Gastroesophageal sphincter (tissue), 4 donors: ENCODE data around the gene UPK1B. TPM values are rescaled to one million over a fixed set of nuclear protein-coding genes. Genes with fewer than 3 reads are reported as not detected.

ENCODE experiments used
- ATAC-seq: fragments of 150-250 bp; one replicate; pipeline ENCODE4 v1.9.1; 2016; ENCODE audit warnings: mild to moderate bottlenecking, moderate library complexity
- H3K27ac ChIP-seq, 4 donors: fragments of 200-600 bp; sonication (generic) in 3 of 4; 1 replicate in 3 of 4; 2 replicates in 1 of 4; pipeline ENCODE4 v1.5.1; 2016 to 2019
- H3K27me3 ChIP-seq: fragments of 200-600 bp; sonication (generic); one replicate; pipeline ENCODE4 v1.5.1; 2019
- H3K36me3 ChIP-seq, 2 donors: fragments of 200-600 bp; sonication (generic); one replicate each; pipeline ENCODE4 v1.5.1; 2019; ENCODE audit warnings: control low read depth in 1 of 2
- H3K4me1 ChIP-seq, 3 donors: fragments of 200-600 bp; sonication (generic); 1 replicate in 2 of 3; 2 replicates in 1 of 3; pipeline ENCODE4 v1.5.1; 2016 to 2019; ENCODE audit warnings: control low read depth in 2 of 3
- H3K4me3 ChIP-seq, 2 donors: fragments of 200-600 bp; sonication (generic); one replicate each; pipeline ENCODE4 v1.5.1; 2019; ENCODE audit warnings: mild to moderate bottlenecking in 1 of 2, moderate library complexity in 1 of 2
- H3K9me3 ChIP-seq, 3 donors: fragments of 200-600 bp; sonication (generic); one replicate each; pipeline ENCODE4 v1.5.1; 2017 to 2019; ENCODE audit warnings: control low read depth in 2 of 3
- EP300 ChIP-seq: sonication (generic); formaldehyde crosslinking; IDR thresholded peaks from one replicate; pipeline ENCODE4 v1.6.1; 2017; ENCODE audit warnings: antibody characterized with exemption, mild to moderate bottlenecking
- POLR2A ChIP-seq, 2 donors: fragments of 450-650 bp; IDR thresholded peaks; one replicate each; pipeline ENCODE4 v1.6.1; 2017; ENCODE audit warnings: antibody characterized with exemption in 2 of 2, mild to moderate bottlenecking in 2 of 2, moderate library complexity in 1 of 2
- POLR2AphosphoS5 ChIP-seq: sonication (generic); formaldehyde crosslinking; IDR thresholded peaks from one replicate; pipeline ENCODE4 v1.6.1; 2017; ENCODE audit warnings: antibody characterized with exemption
- WGBS, 2 donors: methylation state at CpG; one replicate each; pipeline ENCODE4 v1.1.5; 2018; ENCODE audit warnings: low coverage in 1 of 2; 5-methylcytosine and 5-hydroxymethylcytosine counted together
- total RNA-seq, 4 donors: library from RNA; depleted of rRNA; stranded (reverse); fragments of >200 nt; gene quantifications; one replicate each; pipeline ENCODE4 v1.1.0, GENCODE V29; 2016
- TF ChIP-seq, protein P1 (sequence below), 4 experiments: fragments of 200-600 bp in 2 of 4; fragments of 450-650 bp in 2 of 4; sonication (generic) in 1 of 4; IDR thresholded peaks; one replicate each; pipeline ENCODE4 v1.5.1; 2017 to 2019; ENCODE audit warnings: antibody characterized with exemption in 4 of 4, mild to moderate bottlenecking in 2 of 4, moderate library complexity in 2 of 4

The UPK1B gene
- total RNA-seq, 4 donors from 2014 or later: 0.15 TPM; not detected in 3

DNA sequence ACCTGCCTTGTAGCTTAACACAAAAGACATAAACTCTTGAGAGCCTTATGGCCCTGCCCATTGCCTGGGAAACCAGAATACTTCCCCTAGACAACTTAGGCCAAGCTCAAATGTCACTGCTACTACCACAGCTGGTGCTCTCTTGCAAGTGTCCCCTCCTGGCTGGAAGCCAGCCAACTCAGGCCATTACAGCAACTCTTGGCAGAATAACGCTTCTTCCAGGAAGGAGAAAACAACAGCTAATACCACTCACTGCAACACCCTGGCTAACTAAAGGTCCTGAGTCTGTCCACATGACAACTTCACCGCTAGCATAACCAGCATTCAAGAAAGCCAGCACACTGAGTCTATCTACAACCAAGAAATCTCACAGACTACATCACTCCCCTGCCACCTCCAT, 72.4 kb downstream of the UPK1B start:
- Histone ChIP-seq H3K36me3 (no peaks in the 10 kb centered on the region), H3K27me3 (no peaks in the 10 kb centered on the region), H3K4me3 (no peak overlapping the region), H3K27ac (no peak overlapping the region), H3K4me1 (peaks cover 0 to 12% (median 5%) of the 10 kb centered on the region in 3 donors), H3K9me3 (peaks cover 0 to 11% (median 0%) of the 10 kb centered on the region in 3 donors)
- WGBS, 2 donors: 60% methylated on average over 1 of the region's 2 CpGs; no CpG with 5 or more reads in 1 of the 2 donors
- no peak for ATAC-seq
- TF ChIP-seq, protein P1, sequence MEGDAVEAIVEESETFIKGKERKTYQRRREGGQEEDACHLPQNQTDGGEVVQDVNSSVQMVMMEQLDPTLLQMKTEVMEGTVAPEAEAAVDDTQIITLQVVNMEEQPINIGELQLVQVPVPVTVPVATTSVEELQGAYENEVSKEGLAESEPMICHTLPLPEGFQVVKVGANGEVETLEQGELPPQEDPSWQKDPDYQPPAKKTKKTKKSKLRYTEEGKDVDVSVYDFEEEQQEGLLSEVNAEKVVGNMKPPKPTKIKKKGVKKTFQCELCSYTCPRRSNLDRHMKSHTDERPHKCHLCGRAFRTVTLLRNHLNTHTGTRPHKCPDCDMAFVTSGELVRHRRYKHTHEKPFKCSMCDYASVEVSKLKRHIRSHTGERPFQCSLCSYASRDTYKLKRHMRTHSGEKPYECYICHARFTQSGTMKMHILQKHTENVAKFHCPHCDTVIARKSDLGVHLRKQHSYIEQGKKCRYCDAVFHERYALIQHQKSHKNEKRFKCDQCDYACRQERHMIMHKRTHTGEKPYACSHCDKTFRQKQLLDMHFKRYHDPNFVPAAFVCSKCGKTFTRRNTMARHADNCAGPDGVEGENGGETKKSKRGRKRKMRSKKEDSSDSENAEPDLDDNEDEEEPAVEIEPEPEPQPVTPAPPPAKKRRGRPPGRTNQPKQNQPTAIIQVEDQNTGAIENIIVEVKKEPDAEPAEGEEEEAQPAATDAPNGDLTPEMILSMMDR (IDR thresholded peaks at IDR 0.05): no peak
- no peak for TF ChIP-seq EP300
- TF ChIP-seq POLR2AphosphoS5: no peak
- TF ChIP-seq POLR2A (IDR thresholded peaks at IDR 0.05): no peak

Other genes with a start within 250 kb of the UPK1B start
- 10 to 100 TPM in 1 of 4 donors, 1 to 10 TPM in 3; 2.0 to 20.2 (median 6.1) TPM for gene IGSF11, start 138.8 kb upstream of the UPK1B start, total RNA-seq
- not detected for gene TEX55, start 27.4 kb upstream of the UPK1B start, total RNA-seq
- gene B4GALT4, start 67.3 kb downstream of the UPK1B start, total RNA-seq: 10 to 100 TPM; 15.6 to 23.9 (median 17.5) TPM
- gene ARHGAP31, start 120.8 kb downstream of the UPK1B start, total RNA-seq: 10 to 100 TPM; 19.8 to 28.7 (median 22.6) TPM